Measurements from ENCODE around the gene SERPINI1. TPM values are rescaled to one million over a fixed set of nuclear protein-coding genes. Genes with fewer than 3 reads are reported as not detected.

Gene SERPINI1
- total and polyA plus RNA-seq, 9 of the 15 experiments (the other 6 are each of a cell fraction or from before 2014, with no cell fraction given) = 1.6 to 9.9 (median 3.5) TPM

DNA sequence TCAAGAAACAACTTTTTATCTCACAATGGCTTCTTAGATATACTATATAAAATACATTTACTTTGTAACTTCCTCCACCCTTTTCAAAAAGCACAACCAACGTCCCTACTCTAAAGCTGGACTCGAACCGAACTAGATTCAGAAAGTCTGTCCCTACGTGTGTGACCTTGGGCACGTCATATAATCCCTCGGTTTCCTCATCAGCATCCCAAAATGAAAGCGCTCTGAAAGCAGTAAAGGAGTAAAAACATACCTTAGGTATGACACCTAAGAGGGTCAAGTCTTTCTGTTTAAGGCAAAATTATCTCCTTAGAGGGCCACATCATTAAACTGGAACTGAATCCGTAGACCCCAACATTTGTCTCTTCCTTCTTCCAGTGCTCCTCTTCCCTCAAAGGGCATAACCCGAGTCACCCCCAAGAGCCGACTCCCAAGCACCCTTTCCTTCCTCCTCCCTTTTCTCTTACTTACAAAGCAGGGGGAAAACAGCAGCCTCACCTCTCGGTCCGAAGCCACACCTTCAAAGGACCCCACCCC, 1.5 kb upstream of the SERPINI1 start (continued):
- TF ChIP-seq CHD7 (IDR thresholded peaks at IDR 0.05; ENCODE audit: low read depth, low read length) (no peak), L3MBTL2 (IDR thresholded peaks at IDR 0.05) (no peak), POLR2A (conservative IDR thresholded peaks at IDR 0.05) (peak; percentile 86), SIN3A (IDR thresholded peaks at IDR 0.05; ENCODE audit: borderline replicate concordance in 2 of 2, control insufficient read depth in 1 of 2, low read depth in 2 of 2, low read length in 2 of 2) (peak in 1 of 2 experiments; percentile 55; a peak in 1 of 4 replicates), HMGXB4 (CRISPR knock-in tag; IDR thresholded peaks at IDR 0.05) (no peak), ZNF644 (tag; IDR thresholded peaks at IDR 0.05; ENCODE audit: low read depth) (no peak), CHAMP1 (IDR thresholded peaks at IDR 0.05) (no peak), MTA3 (IDR thresholded peaks at IDR 0.05; ENCODE audit: borderline replicate concordance) (no peak), TCF7L2 (IDR thresholded peaks at IDR 0.05; ENCODE audit: low read depth, low read length) (no peak), NR2C2 (CRISPR knock-in tag; IDR thresholded peaks at IDR 0.05) (no peak), NR2C2 (tag; IDR thresholded peaks at IDR 0.05) (no peak; the same call in 1 of the 2 replicates), XRCC5 (IDR thresholded peaks at IDR 0.05; ENCODE audit: low read depth, low read length) (no peak), TCF7 (IDR thresholded peaks at IDR 0.05; ENCODE audit: borderline replicate concordance) (no peak)

Measured in K562 (cell line).